Body of pancreas (tissue), 4 donors: Measurements from ENCODE around the gene CLK3.

Source experiments
- POLR2A ChIP-seq, 3 donors: fragments of 450-650 bp; IDR thresholded peaks; one replicate each; pipeline ENCODE4 v1.6.1; 2016; ENCODE audit warnings: antibody characterized with exemption in 3 of 3, mild to moderate bottlenecking in 2 of 3
- TF ChIP-seq, protein P1 (sequence below), 7 experiments: fragments of 450-650 bp in 4 of 7; fragments of 200-600 bp in 3 of 7; sonication (generic) in 3 of 7; IDR thresholded peaks; one replicate each; pipeline ENCODE4 v1.5.1; 2016 to 2019; ENCODE audit warnings: antibody characterized with exemption in 7 of 7

DNA sequence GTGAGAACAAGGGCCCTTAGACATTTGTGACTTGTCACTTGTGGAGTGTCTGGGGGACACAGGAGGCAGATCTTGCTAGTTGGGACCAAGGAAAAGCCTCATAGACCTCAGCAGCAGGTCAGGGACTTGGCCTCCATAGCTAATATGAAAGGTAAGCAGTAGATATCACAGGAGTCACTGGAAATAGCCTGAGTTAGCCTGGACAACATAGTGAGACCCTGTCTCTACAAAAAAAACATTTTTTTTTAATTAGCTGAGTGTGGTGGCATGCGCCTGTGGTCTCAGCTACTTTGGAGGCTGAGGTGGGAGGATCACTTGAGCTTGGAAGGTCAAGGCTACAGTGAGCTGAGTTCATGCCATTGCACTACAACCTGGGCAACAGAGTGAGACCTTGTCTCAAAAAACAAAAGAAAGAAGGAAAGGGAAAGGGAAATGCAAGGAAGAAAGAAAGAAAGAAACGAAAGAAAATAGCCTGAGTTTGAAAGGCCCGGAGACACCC lies 37.1 kb upstream of the CLK3 start:
- TF ChIP-seq, protein P1, sequence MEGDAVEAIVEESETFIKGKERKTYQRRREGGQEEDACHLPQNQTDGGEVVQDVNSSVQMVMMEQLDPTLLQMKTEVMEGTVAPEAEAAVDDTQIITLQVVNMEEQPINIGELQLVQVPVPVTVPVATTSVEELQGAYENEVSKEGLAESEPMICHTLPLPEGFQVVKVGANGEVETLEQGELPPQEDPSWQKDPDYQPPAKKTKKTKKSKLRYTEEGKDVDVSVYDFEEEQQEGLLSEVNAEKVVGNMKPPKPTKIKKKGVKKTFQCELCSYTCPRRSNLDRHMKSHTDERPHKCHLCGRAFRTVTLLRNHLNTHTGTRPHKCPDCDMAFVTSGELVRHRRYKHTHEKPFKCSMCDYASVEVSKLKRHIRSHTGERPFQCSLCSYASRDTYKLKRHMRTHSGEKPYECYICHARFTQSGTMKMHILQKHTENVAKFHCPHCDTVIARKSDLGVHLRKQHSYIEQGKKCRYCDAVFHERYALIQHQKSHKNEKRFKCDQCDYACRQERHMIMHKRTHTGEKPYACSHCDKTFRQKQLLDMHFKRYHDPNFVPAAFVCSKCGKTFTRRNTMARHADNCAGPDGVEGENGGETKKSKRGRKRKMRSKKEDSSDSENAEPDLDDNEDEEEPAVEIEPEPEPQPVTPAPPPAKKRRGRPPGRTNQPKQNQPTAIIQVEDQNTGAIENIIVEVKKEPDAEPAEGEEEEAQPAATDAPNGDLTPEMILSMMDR (IDR thresholded peaks at IDR 0.05) = no peak
- TF ChIP-seq POLR2A (IDR thresholded peaks at IDR 0.05) = no peak
